ENCODE results near the gene SYNGR3. TPM values are rescaled to one million over a fixed set of nuclear protein-coding genes. Genes with fewer than 3 reads are reported as not detected.

Gene SYNGR3
- polyA plus RNA-seq, 1 donor from 2014 or later: 61.0 TPM

DNA sequence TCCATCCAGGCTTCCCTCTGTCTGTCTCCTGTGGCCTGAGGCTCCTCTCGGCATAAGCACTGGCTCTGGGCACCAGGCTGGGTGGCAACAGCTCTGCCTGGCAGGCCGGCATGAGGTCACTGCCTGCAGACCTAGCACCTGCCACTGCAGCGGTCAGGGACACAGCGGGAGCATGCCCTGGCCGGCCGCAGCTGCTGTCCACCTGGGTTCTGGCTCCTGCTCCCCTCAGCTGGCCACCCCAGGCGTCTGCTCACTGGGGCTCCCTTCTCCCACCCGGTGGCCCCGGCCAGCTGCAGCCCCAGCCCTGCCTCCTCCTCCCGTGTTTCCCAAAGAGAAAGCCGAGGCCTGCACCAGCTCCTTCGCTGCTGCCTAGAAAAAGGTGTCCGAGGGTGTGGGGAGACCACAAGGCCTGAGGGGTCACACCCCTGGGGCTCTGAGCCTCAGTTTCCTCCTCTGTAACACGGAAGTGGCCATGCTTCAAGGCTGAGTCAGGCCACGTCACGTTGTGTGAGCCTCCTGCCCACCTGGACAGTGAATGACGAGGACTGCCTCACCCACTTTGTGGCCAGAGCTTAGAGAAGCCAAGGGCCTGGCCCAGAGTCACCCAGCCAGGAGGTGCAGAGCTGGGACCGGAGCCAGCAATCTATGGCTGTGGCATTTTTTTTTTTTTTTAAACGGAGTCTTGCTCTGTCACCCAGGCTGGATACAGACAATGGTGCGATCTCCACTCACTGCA, 51.2 kb downstream of the SYNGR3 start:
- H3K4me2 ChIP-seq (ENCODE audit: low read length): no peak overlapping the region
- H3K9me2 ChIP-seq (ENCODE audit: insufficient read depth, low read length): no peaks in the 10 kb centered on the region
- no peaks in the 10 kb centered on the region for H4K20me1 ChIP-seq (ENCODE audit: insufficient read depth)
- no peak overlapping the region for H3K27ac ChIP-seq (ENCODE audit: low read length)
- no peaks in the 10 kb centered on the region for H3K27me3 ChIP-seq (ENCODE audit: insufficient read depth, low read depth, low read length)
- H3K4me3 ChIP-seq (ENCODE audit: low read length): no peak overlapping the region
- H3K9ac ChIP-seq (ENCODE audit: low read length): no peak overlapping the region
- no peaks in the 10 kb centered on the region for H3F3A ChIP-seq (ENCODE audit: insufficient read depth, low read length, poor library complexity, severe bottlenecking)
- H2AFZ ChIP-seq (ENCODE audit: low read depth, low read length): no peak overlapping the region
- TF ChIP-seq POLR2AphosphoS5 (IDR thresholded peaks at IDR 0.05): no peak
- no peak for TF ChIP-seq EZH2 (IDR thresholded peaks at IDR 0.05; ENCODE audit: borderline replicate concordance, insufficient read depth, low read length, poor library complexity, severe bottlenecking)
- TF ChIP-seq RAD21 (conservative IDR thresholded peaks at IDR 0.05): no peak
- TF ChIP-seq TAF1 (IDR thresholded peaks at IDR 0.05; ENCODE audit: low read depth): no peak
- TF ChIP-seq EP300 (conservative IDR thresholded peaks at IDR 0.05; ENCODE audit: poor library complexity, severe bottlenecking): no peak
- TF ChIP-seq, protein P1, sequence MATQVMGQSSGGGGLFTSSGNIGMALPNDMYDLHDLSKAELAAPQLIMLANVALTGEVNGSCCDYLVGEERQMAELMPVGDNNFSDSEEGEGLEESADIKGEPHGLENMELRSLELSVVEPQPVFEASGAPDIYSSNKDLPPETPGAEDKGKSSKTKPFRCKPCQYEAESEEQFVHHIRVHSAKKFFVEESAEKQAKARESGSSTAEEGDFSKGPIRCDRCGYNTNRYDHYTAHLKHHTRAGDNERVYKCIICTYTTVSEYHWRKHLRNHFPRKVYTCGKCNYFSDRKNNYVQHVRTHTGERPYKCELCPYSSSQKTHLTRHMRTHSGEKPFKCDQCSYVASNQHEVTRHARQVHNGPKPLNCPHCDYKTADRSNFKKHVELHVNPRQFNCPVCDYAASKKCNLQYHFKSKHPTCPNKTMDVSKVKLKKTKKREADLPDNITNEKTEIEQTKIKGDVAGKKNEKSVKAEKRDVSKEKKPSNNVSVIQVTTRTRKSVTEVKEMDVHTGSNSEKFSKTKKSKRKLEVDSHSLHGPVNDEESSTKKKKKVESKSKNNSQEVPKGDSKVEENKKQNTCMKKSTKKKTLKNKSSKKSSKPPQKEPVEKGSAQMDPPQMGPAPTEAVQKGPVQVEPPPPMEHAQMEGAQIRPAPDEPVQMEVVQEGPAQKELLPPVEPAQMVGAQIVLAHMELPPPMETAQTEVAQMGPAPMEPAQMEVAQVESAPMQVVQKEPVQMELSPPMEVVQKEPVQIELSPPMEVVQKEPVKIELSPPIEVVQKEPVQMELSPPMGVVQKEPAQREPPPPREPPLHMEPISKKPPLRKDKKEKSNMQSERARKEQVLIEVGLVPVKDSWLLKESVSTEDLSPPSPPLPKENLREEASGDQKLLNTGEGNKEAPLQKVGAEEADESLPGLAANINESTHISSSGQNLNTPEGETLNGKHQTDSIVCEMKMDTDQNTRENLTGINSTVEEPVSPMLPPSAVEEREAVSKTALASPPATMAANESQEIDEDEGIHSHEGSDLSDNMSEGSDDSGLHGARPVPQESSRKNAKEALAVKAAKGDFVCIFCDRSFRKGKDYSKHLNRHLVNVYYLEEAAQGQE (IDR thresholded peaks at IDR 0.05; ENCODE audit: borderline replicate concordance): no peak
- no peak for TF ChIP-seq SMC3 (conservative IDR thresholded peaks at IDR 0.05; ENCODE audit: poor library complexity)
- no peak for TF ChIP-seq MXI1 (conservative IDR thresholded peaks at IDR 0.05; ENCODE audit: poor library complexity, severe bottlenecking)
- no peaks in the 10 kb centered on the region for H3K9me3 ChIP-seq (ENCODE audit: low read length)
- no peaks in the 10 kb centered on the region for H3K79me2 ChIP-seq (replicated peaks; ENCODE audit: insufficient read depth, low read length)
- no peaks in the 10 kb centered on the region for H3K36me3 ChIP-seq (ENCODE audit: insufficient read depth, low read length)

DNA sequence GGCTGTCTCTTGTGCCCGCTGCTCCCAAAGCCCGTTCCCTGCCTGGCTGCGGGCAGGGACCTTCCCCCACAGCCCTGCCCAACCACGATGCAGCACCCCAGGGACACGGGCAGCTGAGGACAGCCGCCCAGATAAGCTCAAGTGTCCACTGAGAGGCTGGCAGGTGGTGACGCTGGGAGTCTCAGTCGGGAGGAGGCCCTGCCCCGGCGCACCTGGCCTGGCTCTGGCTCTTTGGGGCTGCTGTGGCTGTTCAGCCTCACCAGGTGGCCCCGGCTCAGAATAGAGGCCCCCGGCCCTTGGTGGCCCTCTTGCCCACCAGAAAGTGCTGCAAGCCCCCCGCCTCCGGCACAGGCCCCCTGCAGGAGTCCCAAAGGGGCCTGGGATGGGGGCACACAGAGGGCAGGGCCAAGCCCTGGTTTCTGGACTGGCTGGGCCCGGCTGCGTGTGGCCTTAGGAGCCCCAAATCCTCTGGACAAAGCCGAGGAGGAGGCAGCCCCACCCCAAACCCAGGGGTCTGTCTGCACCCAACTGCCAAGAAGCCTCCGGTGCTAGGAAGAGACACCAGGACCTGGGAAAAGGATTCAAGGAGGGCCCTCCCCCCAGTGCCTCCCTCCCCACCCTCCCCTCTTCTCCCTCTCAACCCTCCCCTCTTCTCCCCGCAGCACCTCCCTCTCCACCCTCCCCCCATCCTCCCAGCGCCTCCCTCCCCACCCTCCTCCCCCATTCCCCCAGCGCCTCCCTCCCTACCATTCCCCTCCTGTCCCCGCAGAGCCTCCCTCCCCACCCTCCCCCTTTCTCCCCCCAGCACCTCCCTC, 52.6 kb downstream of the SYNGR3 start:
- no peaks in the 10 kb centered on the region for H3F3A ChIP-seq (ENCODE audit: insufficient read depth, low read length, poor library complexity, severe bottlenecking)
- H2AFZ ChIP-seq (ENCODE audit: low read depth, low read length): no peak overlapping the region
- H3K79me2 ChIP-seq (replicated peaks; ENCODE audit: insufficient read depth, low read length): no peaks in the 10 kb centered on the region
- H3K4me2 ChIP-seq (ENCODE audit: low read length): no peak overlapping the region
- no peaks in the 10 kb centered on the region for H3K9me3 ChIP-seq (ENCODE audit: low read length)
- no peak overlapping the region for H3K27ac ChIP-seq (ENCODE audit: low read length)
- no peaks in the 10 kb centered on the region for H3K36me3 ChIP-seq (ENCODE audit: insufficient read depth, low read length)
- no peaks in the 10 kb centered on the region for H4K20me1 ChIP-seq (ENCODE audit: insufficient read depth)
- no peak overlapping the region for H3K4me3 ChIP-seq (ENCODE audit: low read length)
- TF ChIP-seq, protein P2, sequence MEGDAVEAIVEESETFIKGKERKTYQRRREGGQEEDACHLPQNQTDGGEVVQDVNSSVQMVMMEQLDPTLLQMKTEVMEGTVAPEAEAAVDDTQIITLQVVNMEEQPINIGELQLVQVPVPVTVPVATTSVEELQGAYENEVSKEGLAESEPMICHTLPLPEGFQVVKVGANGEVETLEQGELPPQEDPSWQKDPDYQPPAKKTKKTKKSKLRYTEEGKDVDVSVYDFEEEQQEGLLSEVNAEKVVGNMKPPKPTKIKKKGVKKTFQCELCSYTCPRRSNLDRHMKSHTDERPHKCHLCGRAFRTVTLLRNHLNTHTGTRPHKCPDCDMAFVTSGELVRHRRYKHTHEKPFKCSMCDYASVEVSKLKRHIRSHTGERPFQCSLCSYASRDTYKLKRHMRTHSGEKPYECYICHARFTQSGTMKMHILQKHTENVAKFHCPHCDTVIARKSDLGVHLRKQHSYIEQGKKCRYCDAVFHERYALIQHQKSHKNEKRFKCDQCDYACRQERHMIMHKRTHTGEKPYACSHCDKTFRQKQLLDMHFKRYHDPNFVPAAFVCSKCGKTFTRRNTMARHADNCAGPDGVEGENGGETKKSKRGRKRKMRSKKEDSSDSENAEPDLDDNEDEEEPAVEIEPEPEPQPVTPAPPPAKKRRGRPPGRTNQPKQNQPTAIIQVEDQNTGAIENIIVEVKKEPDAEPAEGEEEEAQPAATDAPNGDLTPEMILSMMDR (IDR thresholded peaks at IDR 0.05; ENCODE audit: poor library complexity, severe bottlenecking): no peak
- no peak for TF ChIP-seq MXI1 (conservative IDR thresholded peaks at IDR 0.05; ENCODE audit: poor library complexity, severe bottlenecking)
- TF ChIP-seq TAF1 (IDR thresholded peaks at IDR 0.05; ENCODE audit: low read depth): no peak
- TF ChIP-seq SMC3 (conservative IDR thresholded peaks at IDR 0.05; ENCODE audit: poor library complexity): no peak
- TF ChIP-seq EZH2 (IDR thresholded peaks at IDR 0.05; ENCODE audit: borderline replicate concordance, insufficient read depth, low read length, poor library complexity, severe bottlenecking): no peak
- no peak for TF ChIP-seq RAD21 (conservative IDR thresholded peaks at IDR 0.05)
- TF ChIP-seq, protein P1 (IDR thresholded peaks at IDR 0.05; ENCODE audit: borderline replicate concordance): no peak
- TF ChIP-seq EP300 (conservative IDR thresholded peaks at IDR 0.05; ENCODE audit: poor library complexity, severe bottlenecking): no peak
- no peak for TF ChIP-seq POLR2AphosphoS5 (IDR thresholded peaks at IDR 0.05)
- H3K27me3 ChIP-seq (ENCODE audit: insufficient read depth, low read depth, low read length): no peaks in the 10 kb centered on the region
- H3K9ac ChIP-seq (ENCODE audit: low read length): no peak overlapping the region
- H3K9me2 ChIP-seq (ENCODE audit: insufficient read depth, low read length): no peaks in the 10 kb centered on the region
